ENCODE measurements around the gene SCARB1. TPM values are rescaled to one million over a fixed set of nuclear protein-coding genes. Genes with fewer than 3 reads are reported as not detected.
A peak's percentile ranks its signal among the peaks of the same experiment; 100 is the strongest.

The SCARB1 gene
- total and polyA plus RNA-seq, 9 of the 15 experiments (the other 6 are each of a cell fraction or from before 2014, with no cell fraction given) = 0.56 to 157 (median 52.8) TPM

DNA sequence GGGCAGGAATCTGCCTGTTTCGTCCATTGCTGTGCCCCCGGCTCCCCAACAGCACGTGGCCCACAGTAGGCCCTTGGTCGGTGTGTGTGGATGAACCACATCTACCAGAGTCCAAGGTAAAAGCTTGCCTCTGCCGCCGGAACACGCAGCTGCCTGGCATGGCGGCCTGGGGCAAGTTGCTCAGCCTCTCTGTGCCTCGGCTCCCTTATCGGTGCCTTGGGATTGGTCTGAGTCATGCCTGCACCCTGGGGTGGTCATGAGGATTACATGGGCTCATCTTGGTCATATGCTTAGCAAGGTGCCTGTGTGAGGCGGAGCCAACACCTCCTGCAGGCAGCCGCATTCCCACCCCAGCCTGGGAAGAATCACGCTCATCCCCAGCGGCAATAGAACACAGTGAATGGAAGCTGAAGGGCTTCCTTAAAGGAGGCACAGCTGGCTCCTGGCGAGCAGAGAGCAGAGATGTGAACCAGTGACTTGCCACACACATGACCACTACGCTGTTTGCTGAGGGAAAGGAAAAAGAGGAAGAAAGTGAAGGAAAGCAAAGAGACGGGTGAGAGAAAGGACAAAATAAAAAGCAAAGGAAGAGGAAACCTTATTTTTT is 5.5 kb upstream of the SCARB1 start (continued):
- TF ChIP-seq CBX3 (IDR thresholded peaks at IDR 0.05; ENCODE audit: borderline replicate concordance in 1 of 2, low read length in 2 of 2) (peak in 1 of 2 experiments; percentile 31; a peak in 1 of 3 replicates), CBX1 (IDR thresholded peaks at IDR 0.05; ENCODE audit: low read depth) (peak; percentile 61; the same call in 1 of the 2 replicates), POLR2G (IDR thresholded peaks at IDR 0.05; ENCODE audit: low read depth, low read length) (peak; percentile 81), NFE2 (IDR thresholded peaks at IDR 0.05; ENCODE audit: low read depth) (peak; percentile 64), ZBTB7A (IDR thresholded peaks at IDR 0.05; ENCODE audit: borderline replicate concordance, control insufficient read depth, low read depth, low read length) (no peak), NFIC (IDR thresholded peaks at IDR 0.05) (no peak), HBP1 (CRISPR knock-in tag; IDR thresholded peaks at IDR 0.05) (0 out of 2 replicates have a peak, but pooled peaks have one; percentile 37), RBFOX2 (IDR thresholded peaks at IDR 0.05; ENCODE audit: low read depth, low read length) (peak; percentile 83), RBM15 (IDR thresholded peaks at IDR 0.05; ENCODE audit: insufficient read depth, low read length) (no peak), MAFG (tag; conservative IDR thresholded peaks at IDR 0.05) (peak; percentile 53; the same call in 1 of the 2 replicates), DMBX1 (CRISPR knock-in tag; IDR thresholded peaks at IDR 0.05; ENCODE audit: borderline replicate concordance) (no peak; the same call in 1 of the 2 replicates), NRF1 (conservative IDR thresholded peaks at IDR 0.05 in 1 of 2, IDR thresholded peaks at IDR 0.05 in 1 of 2) (peak in 1 of 2 experiments; percentile 40; a peak in 3 of 4 replicates), FOXK2 (conservative IDR thresholded peaks at IDR 0.05 in 1 of 2, IDR thresholded peaks at IDR 0.05 in 1 of 2; ENCODE audit: low read depth in 2 of 2) (0 out of 4 replicates have a peak, but pooled peaks of 1 of the 2 experiments have one; percentile 11), VEZF1 (CRISPR knock-in tag; IDR thresholded peaks at IDR 0.05) (peak; percentile 31; the same call in 1 of the 2 replicates), KDM2B (CRISPR knock-in tag; IDR thresholded peaks at IDR 0.05) (no peak), CCNT2 (IDR thresholded peaks at IDR 0.05; ENCODE audit: borderline replicate concordance, extremely low read depth, insufficient read length, low read depth, low read length) (peak; percentile 64), TRIM24 (IDR thresholded peaks at IDR 0.05) (peak in 1 of 2 experiments; percentile 33; a peak in 1 of 4 replicates), HNRNPK (IDR thresholded peaks at IDR 0.05; ENCODE audit: low read depth, low read length, poor library complexity, severe bottlenecking) (no peak)
- TF ChIP-seq, protein P1, sequence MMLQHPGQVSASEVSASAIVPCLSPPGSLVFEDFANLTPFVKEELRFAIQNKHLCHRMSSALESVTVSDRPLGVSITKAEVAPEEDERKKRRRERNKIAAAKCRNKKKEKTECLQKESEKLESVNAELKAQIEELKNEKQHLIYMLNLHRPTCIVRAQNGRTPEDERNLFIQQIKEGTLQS (IDR thresholded peaks at IDR 0.05) = peak; percentile 85
- TF ChIP-seq, protein P1 (CRISPR knock-in tag; conservative IDR thresholded peaks at IDR 0.05) = no peak
- TF ChIP-seq, protein P2, sequence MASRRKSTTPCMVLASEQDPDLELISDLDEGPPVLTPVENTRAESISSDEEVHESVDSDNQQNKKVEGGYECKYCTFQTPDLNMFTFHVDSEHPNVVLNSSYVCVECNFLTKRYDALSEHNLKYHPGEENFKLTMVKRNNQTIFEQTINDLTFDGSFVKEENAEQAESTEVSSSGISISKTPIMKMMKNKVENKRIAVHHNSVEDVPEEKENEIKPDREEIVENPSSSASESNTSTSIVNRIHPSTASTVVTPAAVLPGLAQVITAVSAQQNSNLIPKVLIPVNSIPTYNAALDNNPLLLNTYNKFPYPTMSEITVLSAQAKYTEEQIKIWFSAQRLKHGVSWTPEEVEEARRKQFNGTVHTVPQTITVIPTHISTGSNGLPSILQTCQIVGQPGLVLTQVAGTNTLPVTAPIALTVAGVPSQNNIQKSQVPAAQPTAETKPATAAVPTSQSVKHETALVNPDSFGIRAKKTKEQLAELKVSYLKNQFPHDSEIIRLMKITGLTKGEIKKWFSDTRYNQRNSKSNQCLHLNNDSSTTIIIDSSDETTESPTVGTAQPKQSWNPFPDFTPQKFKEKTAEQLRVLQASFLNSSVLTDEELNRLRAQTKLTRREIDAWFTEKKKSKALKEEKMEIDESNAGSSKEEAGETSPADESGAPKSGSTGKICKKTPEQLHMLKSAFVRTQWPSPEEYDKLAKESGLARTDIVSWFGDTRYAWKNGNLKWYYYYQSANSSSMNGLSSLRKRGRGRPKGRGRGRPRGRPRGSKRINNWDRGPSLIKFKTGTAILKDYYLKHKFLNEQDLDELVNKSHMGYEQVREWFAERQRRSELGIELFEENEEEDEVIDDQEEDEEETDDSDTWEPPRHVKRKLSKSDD (conservative IDR thresholded peaks at IDR 0.05; ENCODE audit: low read length) = 0 out of 2 replicates have a peak, but pooled peaks have one; percentile 31
